GM06990 (cell line): Measurements from ENCODE around the gene GNG13.
"Not testable (repeated sequence)": the region's sequence is repeated elsewhere in the genome, so short reads cannot be mapped to it uniquely, and the experiment has no call there.

Experiments used
- DNase-seq: peaks from one replicate; pipeline ENCODE4 v3.0.0-alpha.2; 2011; ENCODE audit not compliant: insufficient read length; ENCODE audit errors: extremely low read depth
- H3K27me3 ChIP-seq: replicated peaks from 2 replicates; pipeline ENCODE4 v1.6.0; 2011; ENCODE audit warnings: low read length; ENCODE audit not compliant: control insufficient read depth, insufficient read depth
- H3K36me3 ChIP-seq: 2 replicates; pipeline ENCODE4 v1.5.1; 2011; ENCODE audit warnings: low read length; ENCODE audit not compliant: control insufficient read depth, insufficient read depth
- H3K4me3 ChIP-seq: replicated peaks from 2 replicates; pipeline ENCODE4 v1.5.1; 2011; ENCODE audit warnings: low read depth, mild to moderate bottlenecking, control low read depth, low read length
- CTCF ChIP-seq: IDR thresholded peaks from 2 replicates; pipeline ENCODE4 v1.5.1; 2011; ENCODE audit warnings: low read length, control low read depth, mild to moderate bottlenecking, inconsistent platforms; ENCODE audit not compliant: insufficient read depth, poor library complexity, severe bottlenecking

GNG13 gene

GRCh38 chr16:822174-822908 lies 21.8 kb upstream of the GNG13 start:
- no peak for TF ChIP-seq CTCF

GRCh38 chr16:821751-822150 lies 21.2 kb upstream of the GNG13 start:
- Histone ChIP-seq H3K27me3 (no peaks in the 10 kb centered on the region), H3K4me3 (no peak overlapping the region), H3K36me3 (no peaks in the 10 kb centered on the region)
- no peak for TF ChIP-seq CTCF
- DNase-seq, result no peak

More at GRCh38 chr16:822174-822908, 21.8 kb upstream of the GNG13 start:
- no peak for DNase-seq
- Histone ChIP-seq H3K4me3 (no peak overlapping the region), H3K36me3 (no peaks in the 10 kb centered on the region), H3K27me3 (no peaks in the 10 kb centered on the region)

- no peak for DNase-seq
- no peak for TF ChIP-seq CTCF
- Histone ChIP-seq H3K36me3 (no peaks in the 10 kb centered on the region), H3K4me3 (no peak overlapping the region), H3K27me3 (no peaks in the 10 kb centered on the region)
Observed at GRCh38 chr16:820748-821147, 20.2 kb upstream of the GNG13 start.

- DNase-seq, H3K36me3 ChIP-seq, H3K27me3 ChIP-seq, H3K4me3 ChIP-seq: not testable (repeated sequence)
Observed at GRCh38 chr16:820044-820408, 19.5 kb upstream of the GNG13 start.

GRCh38 chr16:819336-820043 lies 19.0 kb upstream of the GNG13 start:
- Histone ChIP-seq H3K36me3 (no peaks in the 10 kb centered on the region), H3K4me3 (no peak overlapping the region), H3K27me3 (no peaks in the 10 kb centered on the region)
- no peak for DNase-seq
- TF ChIP-seq CTCF, result no peak

GRCh38 chr16:818592-818991 lies 18.1 kb upstream of the GNG13 start:
- no peaks in the 10 kb centered on the region for H3K27me3 ChIP-seq
- no peak for TF ChIP-seq CTCF
- no peaks in the 10 kb centered on the region for H3K36me3 ChIP-seq
- no peak for DNase-seq
- H3K4me3 ChIP-seq, result no peak overlapping the region
